A549 (cell line): Measurements from ENCODE around the gene ZNF701.

Experiments
- ATOH8 ChIP-seq: fragments of 250-450 bp; sonication (Bioruptor Pico); IDR thresholded peaks from 2 replicates; pipeline ENCODE4 v1.5.0; 2020; ENCODE audit warnings: low read depth, mild to moderate bottlenecking, moderate library complexity
- BHLHE40 ChIP-seq: IDR thresholded peaks from 2 replicates; pipeline ENCODE4 v1.6.1; 2012; ENCODE audit warnings: low read depth, low read length, inconsistent platforms
- CTCF ChIP-seq: fragments of >200 bp; sonication (Bioruptor Twin); formaldehyde crosslinking; IDR thresholded peaks from 3 replicates; pipeline ENCODE4 v1.5.1; 2016
- EP300 ChIP-seq, 2 experiments: fragments of >200 bp; sonication (Bioruptor Twin); formaldehyde crosslinking; IDR thresholded peaks; 2 replicates in 1 of 2; 3 replicates in 1 of 2; pipeline ENCODE4 v1.6.1; 2016 to 2017
- JUN ChIP-seq, 2 experiments: fragments of >200 bp; sonication (Bioruptor Twin); formaldehyde crosslinking; IDR thresholded peaks; 2 replicates in 1 of 2; 3 replicates in 1 of 2; pipeline ENCODE4 v1.6.1; 2016 to 2017
- MYC ChIP-seq: IDR thresholded peaks from 2 replicates; pipeline ENCODE4 v1.6.1; 2012; ENCODE audit warnings: mild to moderate bottlenecking, inconsistent platforms, low read length, improper control_type of control experiment, borderline replicate concordance
- POLR2A ChIP-seq: IDR thresholded peaks from 2 replicates; pipeline ENCODE4 v1.6.1; 2012; ENCODE audit warnings: mild to moderate bottlenecking, low read length
- REST ChIP-seq: fragments of 200-600 bp; sonication (generic); IDR thresholded peaks from 2 replicates; pipeline ENCODE4 v1.6.1; 2016; ENCODE audit warnings: antibody characterized with exemption, mild to moderate bottlenecking, moderate library complexity
- RFX5 ChIP-seq: fragments of 450-650 bp; IDR thresholded peaks from 2 replicates; pipeline ENCODE4 v1.7.1; 2014; ENCODE audit warnings: antibody characterized with exemption, mild to moderate bottlenecking, moderate library complexity
- RNF2 ChIP-seq: fragments of 200-600 bp; sonication (generic); IDR thresholded peaks from 2 replicates; pipeline ENCODE4 v1.6.1; 2016; ENCODE audit warnings: low read depth, mild to moderate bottlenecking, antibody characterized with exemption, moderate library complexity, borderline replicate concordance
- TFCP2L1 ChIP-seq: fragments of 250-450 bp; sonication (Bioruptor Pico); IDR thresholded peaks from 2 replicates; pipeline ENCODE4 v1.5.0; 2021; ENCODE audit warnings: mild to moderate bottlenecking
- TF ChIP-seq, protein P1 (sequence below): fragments of 450-650 bp; IDR thresholded peaks from 2 replicates; pipeline ENCODE4 v1.6.1; 2014; ENCODE audit warnings: antibody characterized with exemption

- TF ChIP-seq MYC (no peak), EP300 (IDR thresholded peaks at IDR 0.05) (no peak), JUN (IDR thresholded peaks at IDR 0.05) (no peak), POLR2A (no peak), RFX5 (no peak), CTCF (no peak), ATOH8 (CRISPR knock-in tag) (no peak), BHLHE40 (no peak), TFCP2L1 (CRISPR knock-in tag) (no peak), REST (no peak), RNF2 (no peak)
- TF ChIP-seq, protein P1, sequence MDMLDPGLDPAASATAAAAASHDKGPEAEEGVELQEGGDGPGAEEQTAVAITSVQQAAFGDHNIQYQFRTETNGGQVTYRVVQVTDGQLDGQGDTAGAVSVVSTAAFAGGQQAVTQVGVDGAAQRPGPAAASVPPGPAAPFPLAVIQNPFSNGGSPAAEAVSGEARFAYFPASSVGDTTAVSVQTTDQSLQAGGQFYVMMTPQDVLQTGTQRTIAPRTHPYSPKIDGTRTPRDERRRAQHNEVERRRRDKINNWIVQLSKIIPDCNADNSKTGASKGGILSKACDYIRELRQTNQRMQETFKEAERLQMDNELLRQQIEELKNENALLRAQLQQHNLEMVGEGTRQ = no peak
These were observed 56.8 kb downstream of the ZNF701 start for GRCh38 chr19:52626915-52627314.
